GM23338 (cell line): ENCODE results near the gene CYB5R4.

Experiments used
- CREB1 ChIP-seq: fragments of 250-450 bp; sonication (Bioruptor Pico); IDR thresholded peaks from 2 replicates; pipeline ENCODE4 v1.5.0; 2020; ENCODE audit warnings: low read depth, mild to moderate bottlenecking, moderate library complexity
- CTCF ChIP-seq, 2 experiments: fragments of 200-600 bp in 1 of 2; sonication (generic) in 1 of 2; conservative IDR thresholded peaks; 2 replicates each; pipeline versions ENCODE4 v1.5.1 to v1.6.1; 2016 to 2017; ENCODE audit warnings: antibody characterized with exemption in 2 of 2, low read depth in 2 of 2, mild to moderate bottlenecking in 2 of 2, moderate library complexity in 1 of 2
- EZH2 ChIP-seq: fragments of 200-600 bp; sonication (generic); IDR thresholded peaks from one replicate; pipeline ENCODE4 v1.8.0; 2017; ENCODE audit warnings: antibody characterized with exemption, mild to moderate bottlenecking, low read depth; ENCODE audit not compliant: unreplicated experiment
- EZH2phosphoT487 ChIP-seq: fragments of 200-600 bp; sonication (generic); IDR thresholded peaks from one replicate; pipeline ENCODE4 v1.8.1; 2018; ENCODE audit warnings: antibody characterized with exemption; ENCODE audit not compliant: unreplicated experiment
- JUNB ChIP-seq: IDR thresholded peaks from one replicate; pipeline ENCODE4 v1.6.1; 2016; ENCODE audit warnings: antibody characterized with exemption; ENCODE audit not compliant: unreplicated experiment
- POLR2AphosphoS5 ChIP-seq: IDR thresholded peaks from 2 replicates; pipeline ENCODE4 v1.6.1; 2016; ENCODE audit warnings: antibody characterized with exemption, low read depth
- STAT1 ChIP-seq: IDR thresholded peaks from one replicate; pipeline ENCODE4 v1.6.1; 2016; ENCODE audit warnings: antibody characterized with exemption; ENCODE audit not compliant: unreplicated experiment
- TF ChIP-seq, protein P1 (sequence below): IDR thresholded peaks from one replicate; pipeline ENCODE4 v1.6.1; 2018; ENCODE audit warnings: antibody characterized with exemption; ENCODE audit not compliant: unreplicated experiment

GRCh38 chr6:83985308-83985713 lies 125.8 kb downstream of the CYB5R4 start:
- TF ChIP-seq CTCF (conservative IDR thresholded peaks at IDR 0.05; ENCODE audit: low read depth in 2 of 2) (no peak), POLR2AphosphoS5 (no peak), EZH2 (no peak), EZH2phosphoT487 (no peak), STAT1 (no peak), JUNB (no peak), CREB1 (CRISPR knock-in tag) (no peak)
- TF ChIP-seq, protein P1, sequence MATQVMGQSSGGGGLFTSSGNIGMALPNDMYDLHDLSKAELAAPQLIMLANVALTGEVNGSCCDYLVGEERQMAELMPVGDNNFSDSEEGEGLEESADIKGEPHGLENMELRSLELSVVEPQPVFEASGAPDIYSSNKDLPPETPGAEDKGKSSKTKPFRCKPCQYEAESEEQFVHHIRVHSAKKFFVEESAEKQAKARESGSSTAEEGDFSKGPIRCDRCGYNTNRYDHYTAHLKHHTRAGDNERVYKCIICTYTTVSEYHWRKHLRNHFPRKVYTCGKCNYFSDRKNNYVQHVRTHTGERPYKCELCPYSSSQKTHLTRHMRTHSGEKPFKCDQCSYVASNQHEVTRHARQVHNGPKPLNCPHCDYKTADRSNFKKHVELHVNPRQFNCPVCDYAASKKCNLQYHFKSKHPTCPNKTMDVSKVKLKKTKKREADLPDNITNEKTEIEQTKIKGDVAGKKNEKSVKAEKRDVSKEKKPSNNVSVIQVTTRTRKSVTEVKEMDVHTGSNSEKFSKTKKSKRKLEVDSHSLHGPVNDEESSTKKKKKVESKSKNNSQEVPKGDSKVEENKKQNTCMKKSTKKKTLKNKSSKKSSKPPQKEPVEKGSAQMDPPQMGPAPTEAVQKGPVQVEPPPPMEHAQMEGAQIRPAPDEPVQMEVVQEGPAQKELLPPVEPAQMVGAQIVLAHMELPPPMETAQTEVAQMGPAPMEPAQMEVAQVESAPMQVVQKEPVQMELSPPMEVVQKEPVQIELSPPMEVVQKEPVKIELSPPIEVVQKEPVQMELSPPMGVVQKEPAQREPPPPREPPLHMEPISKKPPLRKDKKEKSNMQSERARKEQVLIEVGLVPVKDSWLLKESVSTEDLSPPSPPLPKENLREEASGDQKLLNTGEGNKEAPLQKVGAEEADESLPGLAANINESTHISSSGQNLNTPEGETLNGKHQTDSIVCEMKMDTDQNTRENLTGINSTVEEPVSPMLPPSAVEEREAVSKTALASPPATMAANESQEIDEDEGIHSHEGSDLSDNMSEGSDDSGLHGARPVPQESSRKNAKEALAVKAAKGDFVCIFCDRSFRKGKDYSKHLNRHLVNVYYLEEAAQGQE = no peak
